ENCODE data around the gene CYP2A7.

DNA sequence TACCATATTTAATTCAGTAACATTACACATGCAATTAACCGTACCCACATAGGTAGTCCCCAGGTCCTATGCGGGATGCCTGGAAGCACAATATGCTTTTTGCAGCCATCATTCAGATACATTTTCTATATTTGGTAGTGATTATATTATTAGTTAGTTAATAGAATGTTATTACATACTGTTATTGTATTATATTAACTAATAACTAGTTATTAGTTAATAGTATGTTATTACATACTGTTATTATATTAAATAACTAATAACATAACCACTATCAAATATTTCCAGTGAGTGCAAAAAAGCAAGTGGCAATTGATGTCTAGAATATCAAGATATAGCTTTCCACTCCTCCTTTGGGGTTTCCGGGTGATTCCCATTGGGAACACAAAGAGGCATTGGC, 45.5 kb upstream of the CYP2A7 start:
- TF ChIP-seq, protein P1, sequence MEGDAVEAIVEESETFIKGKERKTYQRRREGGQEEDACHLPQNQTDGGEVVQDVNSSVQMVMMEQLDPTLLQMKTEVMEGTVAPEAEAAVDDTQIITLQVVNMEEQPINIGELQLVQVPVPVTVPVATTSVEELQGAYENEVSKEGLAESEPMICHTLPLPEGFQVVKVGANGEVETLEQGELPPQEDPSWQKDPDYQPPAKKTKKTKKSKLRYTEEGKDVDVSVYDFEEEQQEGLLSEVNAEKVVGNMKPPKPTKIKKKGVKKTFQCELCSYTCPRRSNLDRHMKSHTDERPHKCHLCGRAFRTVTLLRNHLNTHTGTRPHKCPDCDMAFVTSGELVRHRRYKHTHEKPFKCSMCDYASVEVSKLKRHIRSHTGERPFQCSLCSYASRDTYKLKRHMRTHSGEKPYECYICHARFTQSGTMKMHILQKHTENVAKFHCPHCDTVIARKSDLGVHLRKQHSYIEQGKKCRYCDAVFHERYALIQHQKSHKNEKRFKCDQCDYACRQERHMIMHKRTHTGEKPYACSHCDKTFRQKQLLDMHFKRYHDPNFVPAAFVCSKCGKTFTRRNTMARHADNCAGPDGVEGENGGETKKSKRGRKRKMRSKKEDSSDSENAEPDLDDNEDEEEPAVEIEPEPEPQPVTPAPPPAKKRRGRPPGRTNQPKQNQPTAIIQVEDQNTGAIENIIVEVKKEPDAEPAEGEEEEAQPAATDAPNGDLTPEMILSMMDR (IDR thresholded peaks at IDR 0.05) = no peak
- no peak for TF ChIP-seq EZH2 (IDR thresholded peaks at IDR 0.05; ENCODE audit: borderline replicate concordance, insufficient read depth, low read depth, low read length, poor library complexity, severe bottlenecking)
